Measurements from ENCODE around the gene RAP1GAP2.

- TF ChIP-seq SP1 (IDR thresholded peaks at IDR 0.05) (no peak), FOXM1 (IDR thresholded peaks at IDR 0.05; ENCODE audit: borderline replicate concordance) (no peak), ARNT (IDR thresholded peaks at IDR 0.05) (no peak), ELF4 (IDR thresholded peaks at IDR 0.05) (no peak)
These were observed 40.9 kb downstream of the RAP1GAP2 start for GRCh38 chr17:2837147-2837561.

All from HEK293T (cell line).